Right atrium auricular region (tissue), 2 donors: Measurements from ENCODE around the gene WDR82. TPM values are rescaled to one million over a fixed set of nuclear protein-coding genes. Genes with fewer than 3 reads are reported as not detected.
A peak's percentile ranks its signal among the peaks of the same experiment; 100 is the strongest.

ENCODE experiments used
- DNase-seq: peaks from one replicate; pipeline ENCODE4 v3.0.0-alpha.2; 2019; ENCODE audit warnings: low spot score
- H3K27ac ChIP-seq, 2 donors: fragments of 200-600 bp; sonication (generic); 1 replicate in 1 of 2; 2 replicates in 1 of 2; pipeline ENCODE4 v1.5.1; 2016 to 2019
- H3K27me3 ChIP-seq, 2 donors: fragments of 200-600 bp; sonication (generic); one replicate each; pipeline versions ENCODE4 v1.5.1 to v1.6.0; 2017 to 2019
- H3K36me3 ChIP-seq: fragments of 200-600 bp; sonication (generic); one replicate; pipeline ENCODE4 v1.5.1; 2016
- H3K4me1 ChIP-seq, 2 donors: fragments of 200-600 bp; sonication (generic); one replicate each; pipeline versions ENCODE4 v1.5.1 to v1.6.0; 2017 to 2019
- H3K4me3 ChIP-seq, 2 donors: fragments of 200-600 bp; sonication (generic); 1 replicate in 1 of 2; 2 replicates in 1 of 2; pipeline ENCODE4 v1.5.1; 2017 to 2019; ENCODE audit warnings: mild to moderate bottlenecking in 1 of 2, moderate library complexity in 1 of 2
- H3K9me3 ChIP-seq, 2 donors: fragments of 200-600 bp; sonication (generic); one replicate each; pipeline ENCODE4 v1.5.1; 2019
- CTCF ChIP-seq, 2 donors: fragments of 200-600 bp; sonication (generic); IDR thresholded peaks; one replicate each; pipeline ENCODE4 v1.5.1; 2019; ENCODE audit warnings: antibody characterized with exemption in 2 of 2
- total RNA-seq, 2 donors: library from RNA; depleted of rRNA; stranded (reverse); fragments of >200 nt; gene quantifications; one replicate each; pipeline ENCODE4 v1.1.0, GENCODE V29; 2016

WDR82 gene
- total RNA-seq, 2 donors from 2014 or later, result 43.2 to 43.8 TPM

- no peaks in the 10 kb centered on the region for H3K9me3 ChIP-seq
- no peaks in the 10 kb centered on the region for H3K36me3 ChIP-seq
- DNase-seq, result no peak
- H3K27me3 ChIP-seq, result no peaks in the 10 kb centered on the region
- TF ChIP-seq CTCF (IDR thresholded peaks at IDR 0.05), result no peak
- no peak overlapping the region for H3K4me3 ChIP-seq
- H3K27ac ChIP-seq, result no peak overlapping the region
- peaks cover 0 to 49% of the 10 kb centered on the region in 2 donors for H3K4me1 ChIP-seq
Measured at GRCh38 chr3:52221563-52222318, 56.7 kb downstream of the WDR82 start.

GRCh38 chr3:52221141-52221562 is 57.3 kb downstream of the WDR82 start:
- Histone ChIP-seq H3K27ac (no peak overlapping the region), H3K9me3 (no peaks in the 10 kb centered on the region), H3K4me1 (peaks cover 0 to 54% of the 10 kb centered on the region in 2 donors), H3K4me3 (no peak overlapping the region), H3K27me3 (no peaks in the 10 kb centered on the region), H3K36me3 (no peaks in the 10 kb centered on the region)
- no peak for DNase-seq
- TF ChIP-seq CTCF (IDR thresholded peaks at IDR 0.05), result no peak

GRCh38 chr3:52220380-52221026 is 57.9 kb downstream of the WDR82 start:
- peaks cover 0 to 61% of the 10 kb centered on the region in 2 donors for H3K4me1 ChIP-seq
- no peak overlapping the region for H3K27ac ChIP-seq

GRCh38 chr3:52218937-52219650 is 59.4 kb downstream of the WDR82 start:
- Histone ChIP-seq H3K4me3 (no peak overlapping the region), H3K9me3 (no peaks in the 10 kb centered on the region), H3K4me1 (peaks cover 0 to 62% of the 10 kb centered on the region in 2 donors), H3K27ac (peak overlapping the region in 1 of 2 donors; percentile 41), H3K36me3 (peaks cover 19% of the 10 kb centered on the region), H3K27me3 (no peaks in the 10 kb centered on the region)
- no peak for DNase-seq
- TF ChIP-seq CTCF (IDR thresholded peaks at IDR 0.05), result peak in 1 of 2 donors; percentile 14

More at GRCh38 chr3:52220380-52221026, 57.9 kb downstream of the WDR82 start:
- DNase-seq, result peak; percentile 86
- Histone ChIP-seq H3K27me3 (no peaks in the 10 kb centered on the region), H3K36me3 (peaks cover 5% of the 10 kb centered on the region), H3K9me3 (no peaks in the 10 kb centered on the region), H3K4me3 (no peak overlapping the region)
- peak; percentile 64 to 90 for TF ChIP-seq CTCF (IDR thresholded peaks at IDR 0.05)

GRCh38 chr3:52218454-52218853 is 60.0 kb downstream of the WDR82 start:
- Histone ChIP-seq H3K27me3 (no peaks in the 10 kb centered on the region), H3K9me3 (no peaks in the 10 kb centered on the region), H3K36me3 (peaks cover 25% of the 10 kb centered on the region), H3K4me3 (no peak overlapping the region), H3K27ac (peak overlapping the region in 1 of 2 donors; percentile 41), H3K4me1 (peaks cover 0 to 62% of the 10 kb centered on the region in 2 donors)
- no peak for DNase-seq
- TF ChIP-seq CTCF (IDR thresholded peaks at IDR 0.05), result no peak
